Astrocyte of the cerebellum (primary cell): Measurements from ENCODE around the gene TMEM59L.
"Not testable (repeated sequence)": the region's sequence is repeated elsewhere in the genome, so short reads cannot be mapped to it uniquely, and the experiment has no call there.

Source experiments
- DNase-seq: peaks from one replicate; pipeline ENCODE4 v3.0.0-alpha.2; 2011; ENCODE audit warnings: low read depth
- H3K4me3 ChIP-seq: 2 replicates; pipeline ENCODE4 v1.5.1; 2011; ENCODE audit warnings: mild to moderate bottlenecking, low read depth, low read length, moderate library complexity
- CTCF ChIP-seq: IDR thresholded peaks from 2 replicates; pipeline ENCODE4 v1.5.1; 2012; ENCODE audit warnings: low read length, low read depth, moderate library complexity, mild to moderate bottlenecking; ENCODE audit errors: missing control alignments
- in situ Hi-C: cut with HindIII; loops from 2 replicates; pipeline ENCODE4 v1.10.0; 2017; ENCODE audit warnings: low sequenced_read_pairs

Gene TMEM59L

GRCh38 chr19:18589380-18590272 is 23.0 kb upstream of the TMEM59L start:
- peak; percentile 2 for TF ChIP-seq CTCF
- in situ Hi-C loops: loop anchor here (25.0 kb wide), 1 partner anchor 248 kb away; the partner anchor contains the start of gene UPF1
- peak overlapping the region; percentile 82 for H3K4me3 ChIP-seq
- DNase-seq: no peak

- H3K4me3 ChIP-seq: peak overlapping the region; percentile 82
- in situ Hi-C loops: loop anchor here (25.0 kb wide), 1 partner anchor 247 kb away; the partner anchor contains the start of gene UPF1
- DNase-seq: peak; percentile 74
- peak; percentile 63 for TF ChIP-seq CTCF
Observed at GRCh38 chr19:18590273-18591272, 22.1 kb upstream of the TMEM59L start.

- no peak for DNase-seq
Observed at GRCh38 chr19:18591735-18592385, 20.8 kb upstream of the TMEM59L start.

DNA sequence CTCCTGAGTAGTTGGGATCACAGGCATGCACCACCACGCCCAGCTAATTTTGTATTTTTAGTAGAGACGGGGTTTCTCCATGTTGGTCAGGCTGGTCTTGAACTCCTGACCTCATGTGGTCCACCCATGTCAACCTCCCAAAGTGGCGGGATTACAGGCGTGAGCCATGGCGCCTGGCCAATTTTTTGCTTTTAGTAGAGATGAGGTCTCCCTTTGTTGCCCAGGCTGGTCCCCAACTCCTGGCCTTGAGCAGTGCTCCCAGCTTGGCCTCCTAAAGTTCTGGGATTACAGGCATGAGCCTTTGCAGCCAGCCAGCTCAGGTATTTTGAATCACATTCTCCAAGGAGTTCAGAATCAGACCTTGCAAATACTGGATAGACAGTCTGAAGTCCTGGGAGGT is 19.9 kb upstream of the TMEM59L start:
- H3K4me3 ChIP-seq, DNase-seq: not testable (repeated sequence)
- in situ Hi-C loops: loop anchor here (25.0 kb wide), 1 partner anchor 245 kb away; the partner anchor contains the start of gene UPF1

More at GRCh38 chr19:18591735-18592385, 20.8 kb upstream of the TMEM59L start:
- in situ Hi-C loops: loop anchor here (25.0 kb wide), 1 partner anchor 245 kb away; the partner anchor contains the start of gene UPF1
- TF ChIP-seq CTCF: no peak
- H3K4me3 ChIP-seq: no peak overlapping the region

DNA sequence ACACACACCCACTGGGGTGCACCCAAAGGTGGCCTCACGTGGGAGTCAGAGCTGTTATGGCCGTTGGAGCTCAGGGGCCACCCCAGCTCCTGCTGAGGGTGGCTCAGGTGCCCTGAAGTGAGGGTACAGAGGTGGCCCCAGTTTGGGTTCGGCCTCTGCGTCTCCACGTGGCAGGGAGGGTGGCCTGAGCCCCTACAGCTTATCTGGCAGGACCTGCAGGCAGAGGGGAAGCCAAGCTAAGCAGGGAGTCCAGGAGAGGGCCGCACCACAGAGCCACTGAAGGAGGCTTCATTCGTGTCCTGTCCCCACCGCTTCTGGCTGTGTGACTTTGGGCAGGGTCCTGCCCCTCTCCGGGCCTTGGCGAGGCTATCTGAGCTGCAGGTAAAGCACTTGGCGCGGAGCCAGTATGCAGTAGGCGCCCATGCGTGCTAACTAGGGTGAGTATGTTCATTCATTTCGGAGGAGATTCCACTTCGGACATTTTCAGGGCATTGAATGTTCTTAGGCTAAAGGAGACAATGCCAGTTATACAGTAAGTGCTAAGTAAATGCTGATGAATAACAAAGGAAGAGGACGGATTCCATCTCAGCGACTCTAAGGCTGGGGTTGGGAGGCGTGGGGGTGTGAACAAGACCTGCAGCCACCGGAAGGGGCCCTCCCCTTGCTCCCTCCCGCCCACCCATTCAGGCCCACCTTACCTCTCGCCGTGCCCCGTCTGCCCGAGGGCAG is 19.1 kb upstream of the TMEM59L start:
- TF ChIP-seq CTCF: no peak
- no peak for DNase-seq
- in situ Hi-C loops: loop anchor here (25.0 kb wide), 1 partner anchor 244 kb away; the partner anchor contains the start of gene UPF1
- H3K4me3 ChIP-seq: no peak overlapping the region
